ENCODE measurements around the gene UBXN4.

DNA sequence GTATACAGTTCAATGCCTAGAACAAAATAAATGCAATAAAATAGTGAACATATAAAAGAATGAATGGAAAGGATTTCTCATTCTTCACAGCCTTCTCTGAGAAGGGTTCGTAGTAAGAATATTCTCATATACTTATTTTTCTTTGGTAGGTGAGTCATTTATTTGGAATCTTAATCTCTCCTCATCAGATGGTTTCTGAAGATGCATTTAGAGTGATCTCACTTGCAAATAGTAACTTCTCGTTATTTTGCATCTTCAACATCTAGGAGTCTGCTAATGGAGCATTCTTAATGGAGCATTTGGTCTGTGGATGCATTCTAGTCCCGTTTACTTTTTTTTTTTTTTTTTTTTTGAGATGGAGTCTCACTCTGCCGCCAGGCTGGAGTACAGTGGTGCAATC, 3.9 kb downstream of the UBXN4 start:
- TF ChIP-seq, protein P1, sequence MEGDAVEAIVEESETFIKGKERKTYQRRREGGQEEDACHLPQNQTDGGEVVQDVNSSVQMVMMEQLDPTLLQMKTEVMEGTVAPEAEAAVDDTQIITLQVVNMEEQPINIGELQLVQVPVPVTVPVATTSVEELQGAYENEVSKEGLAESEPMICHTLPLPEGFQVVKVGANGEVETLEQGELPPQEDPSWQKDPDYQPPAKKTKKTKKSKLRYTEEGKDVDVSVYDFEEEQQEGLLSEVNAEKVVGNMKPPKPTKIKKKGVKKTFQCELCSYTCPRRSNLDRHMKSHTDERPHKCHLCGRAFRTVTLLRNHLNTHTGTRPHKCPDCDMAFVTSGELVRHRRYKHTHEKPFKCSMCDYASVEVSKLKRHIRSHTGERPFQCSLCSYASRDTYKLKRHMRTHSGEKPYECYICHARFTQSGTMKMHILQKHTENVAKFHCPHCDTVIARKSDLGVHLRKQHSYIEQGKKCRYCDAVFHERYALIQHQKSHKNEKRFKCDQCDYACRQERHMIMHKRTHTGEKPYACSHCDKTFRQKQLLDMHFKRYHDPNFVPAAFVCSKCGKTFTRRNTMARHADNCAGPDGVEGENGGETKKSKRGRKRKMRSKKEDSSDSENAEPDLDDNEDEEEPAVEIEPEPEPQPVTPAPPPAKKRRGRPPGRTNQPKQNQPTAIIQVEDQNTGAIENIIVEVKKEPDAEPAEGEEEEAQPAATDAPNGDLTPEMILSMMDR (IDR thresholded peaks at IDR 0.05): no peak
- TF ChIP-seq, protein P2, sequence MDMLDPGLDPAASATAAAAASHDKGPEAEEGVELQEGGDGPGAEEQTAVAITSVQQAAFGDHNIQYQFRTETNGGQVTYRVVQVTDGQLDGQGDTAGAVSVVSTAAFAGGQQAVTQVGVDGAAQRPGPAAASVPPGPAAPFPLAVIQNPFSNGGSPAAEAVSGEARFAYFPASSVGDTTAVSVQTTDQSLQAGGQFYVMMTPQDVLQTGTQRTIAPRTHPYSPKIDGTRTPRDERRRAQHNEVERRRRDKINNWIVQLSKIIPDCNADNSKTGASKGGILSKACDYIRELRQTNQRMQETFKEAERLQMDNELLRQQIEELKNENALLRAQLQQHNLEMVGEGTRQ (IDR thresholded peaks at IDR 0.05): no peak
- TF ChIP-seq RFX5 (IDR thresholded peaks at IDR 0.05) (no peak), GATA3 (IDR thresholded peaks at IDR 0.05; ENCODE audit: borderline replicate concordance) (no peak), PHF8 (IDR thresholded peaks at IDR 0.05; ENCODE audit: borderline replicate concordance, low read depth) (no peak), HEYL (CRISPR knock-in tag; IDR thresholded peaks at IDR 0.05) (no peak), MAZ (IDR thresholded peaks at IDR 0.05; ENCODE audit: borderline replicate concordance, low read depth, low read length) (no peak), JUN (IDR thresholded peaks at IDR 0.05) (no peak)
- TF ChIP-seq, protein P3, sequence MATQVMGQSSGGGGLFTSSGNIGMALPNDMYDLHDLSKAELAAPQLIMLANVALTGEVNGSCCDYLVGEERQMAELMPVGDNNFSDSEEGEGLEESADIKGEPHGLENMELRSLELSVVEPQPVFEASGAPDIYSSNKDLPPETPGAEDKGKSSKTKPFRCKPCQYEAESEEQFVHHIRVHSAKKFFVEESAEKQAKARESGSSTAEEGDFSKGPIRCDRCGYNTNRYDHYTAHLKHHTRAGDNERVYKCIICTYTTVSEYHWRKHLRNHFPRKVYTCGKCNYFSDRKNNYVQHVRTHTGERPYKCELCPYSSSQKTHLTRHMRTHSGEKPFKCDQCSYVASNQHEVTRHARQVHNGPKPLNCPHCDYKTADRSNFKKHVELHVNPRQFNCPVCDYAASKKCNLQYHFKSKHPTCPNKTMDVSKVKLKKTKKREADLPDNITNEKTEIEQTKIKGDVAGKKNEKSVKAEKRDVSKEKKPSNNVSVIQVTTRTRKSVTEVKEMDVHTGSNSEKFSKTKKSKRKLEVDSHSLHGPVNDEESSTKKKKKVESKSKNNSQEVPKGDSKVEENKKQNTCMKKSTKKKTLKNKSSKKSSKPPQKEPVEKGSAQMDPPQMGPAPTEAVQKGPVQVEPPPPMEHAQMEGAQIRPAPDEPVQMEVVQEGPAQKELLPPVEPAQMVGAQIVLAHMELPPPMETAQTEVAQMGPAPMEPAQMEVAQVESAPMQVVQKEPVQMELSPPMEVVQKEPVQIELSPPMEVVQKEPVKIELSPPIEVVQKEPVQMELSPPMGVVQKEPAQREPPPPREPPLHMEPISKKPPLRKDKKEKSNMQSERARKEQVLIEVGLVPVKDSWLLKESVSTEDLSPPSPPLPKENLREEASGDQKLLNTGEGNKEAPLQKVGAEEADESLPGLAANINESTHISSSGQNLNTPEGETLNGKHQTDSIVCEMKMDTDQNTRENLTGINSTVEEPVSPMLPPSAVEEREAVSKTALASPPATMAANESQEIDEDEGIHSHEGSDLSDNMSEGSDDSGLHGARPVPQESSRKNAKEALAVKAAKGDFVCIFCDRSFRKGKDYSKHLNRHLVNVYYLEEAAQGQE (IDR thresholded peaks at IDR 0.05): no peak
